HepG2 (cell line): ENCODE results near the gene SIGMAR1. TPM values are rescaled to one million over a fixed set of nuclear protein-coding genes. Genes with fewer than 3 reads are reported as not detected.

ENCODE experiments used
- ARID4A ChIP-seq: sonication (generic); formaldehyde crosslinking; IDR thresholded peaks from 2 replicates; pipeline ENCODE4 v1.5.0; 2020; ENCODE audit warnings: mild to moderate bottlenecking, missing genetic modification reagents, borderline replicate concordance
- BRD4 ChIP-seq: sonication (generic); formaldehyde crosslinking; IDR thresholded peaks from 2 replicates; pipeline ENCODE4 v1.4.0; 2020; ENCODE audit warnings: missing genetic modification reagents
- DNMT3B ChIP-seq: conservative IDR thresholded peaks from 2 replicates; pipeline ENCODE4 v1.6.1; 2016; ENCODE audit warnings: missing biosample characterization, control low read depth
- ETV6 ChIP-seq: sonication (generic); formaldehyde crosslinking; conservative IDR thresholded peaks from 2 replicates; pipeline ENCODE4 v1.4.0; 2020; ENCODE audit warnings: missing genetic modification reagents
- FOXO1 ChIP-seq: sonication (generic); formaldehyde crosslinking; IDR thresholded peaks from 2 replicates; pipeline ENCODE4 v1.4.0; 2020; ENCODE audit warnings: missing genetic modification reagents
- HCFC1 ChIP-seq: fragments of 150-350 bp; IDR thresholded peaks from 2 replicates; pipeline ENCODE4 v1.6.1; 2014; ENCODE audit warnings: low read depth, low read length
- HOXA3 ChIP-seq: sonication (generic); formaldehyde crosslinking; IDR thresholded peaks from 2 replicates; pipeline ENCODE4 v1.5.0; 2020; ENCODE audit warnings: missing genetic modification reagents
- JDP2 ChIP-seq: sonication (generic); formaldehyde crosslinking; IDR thresholded peaks from 2 replicates; pipeline ENCODE4 v1.8.1; 2022; ENCODE audit warnings: missing genetic modification reagents, borderline replicate concordance
- MTF1 ChIP-seq: sonication (generic); formaldehyde crosslinking; IDR thresholded peaks from 2 replicates; pipeline ENCODE4 v1.5.0; 2020; ENCODE audit warnings: missing genetic modification reagents
- RNF219 ChIP-seq: sonication (generic); formaldehyde crosslinking; IDR thresholded peaks from 2 replicates; pipeline ENCODE4 v1.5.0; 2020; ENCODE audit warnings: mild to moderate bottlenecking, missing genetic modification reagents
- TAF15 ChIP-seq: fragments of 200-400 bp; formaldehyde crosslinking; IDR thresholded peaks from one replicate; pipeline ENCODE4 v1.6.1; 2018; ENCODE audit warnings: mild to moderate bottlenecking, low read depth, low read length; ENCODE audit not compliant: poor library complexity, severe bottlenecking
- USF2 ChIP-seq, 2 experiments: sonication (generic) in 1 of 2; formaldehyde crosslinking in 1 of 2; IDR thresholded peaks; 2 replicates each; pipeline versions ENCODE4 v1.5.1 to v1.6.1; 2011 to 2020; ENCODE audit warnings: borderline replicate concordance in 1 of 2, low read depth in 1 of 2, low read length in 1 of 2, mild to moderate bottlenecking in 1 of 2, missing genetic modification reagents in 1 of 2, moderate library complexity in 1 of 2
- ZNF274 ChIP-seq: sonication (generic); formaldehyde crosslinking; IDR thresholded peaks from 2 replicates; pipeline ENCODE4 v1.5.1; 2020; ENCODE audit warnings: mild to moderate bottlenecking, missing genetic modification reagents
- ZNF343 ChIP-seq: sonication (generic); formaldehyde crosslinking; IDR thresholded peaks from 2 replicates; pipeline ENCODE4 v1.4.0; 2020; ENCODE audit warnings: mild to moderate bottlenecking, missing genetic modification reagents
- ZNF350 ChIP-seq: sonication (generic); formaldehyde crosslinking; IDR thresholded peaks from 2 replicates; pipeline ENCODE4 v1.4.0; 2020; ENCODE audit warnings: mild to moderate bottlenecking, low read depth, missing genetic modification reagents, borderline replicate concordance
- ZNF564 ChIP-seq: sonication (generic); formaldehyde crosslinking; IDR thresholded peaks from 2 replicates; pipeline ENCODE4 v1.8.1; 2023; ENCODE audit warnings: mild to moderate bottlenecking, missing genetic modification reagents
- polyA plus RNA-seq, 8 experiments: library from polyadenylated mRNA; depleted of rRNA in 3 of 8; stranded (reverse) in 7 of 8; unstranded in 1 of 8; fragments of >200 nt; fragmentation: Illumina TruSeq in 4 of 8; extraction: Trizol in 4 of 8; gene quantifications; 2 replicates each; pipeline versions ENCODE4 v1.2.1 to v1.2.3, GENCODE V29; 2011 to 2016; ENCODE audit warnings: low read depth in 4 of 8, missing spikeins in 1 of 8, mixed read lengths in 1 of 8; ENCODE audit not compliant: insufficient read depth in 1 of 8
- total RNA-seq, 5 experiments: library from RNA; depleted of rRNA; stranded (reverse); fragments of >200 nt; fragmentation: Illumina TruSeq; extraction: Trizol; gene quantifications; 2 replicates each; pipeline ENCODE4 v1.2.3, GENCODE V29; 2016; ENCODE audit warnings: low read depth in 1 of 5
- TF ChIP-seq, protein P1 (sequence below): sonication (generic); formaldehyde crosslinking; IDR thresholded peaks from 2 replicates; pipeline ENCODE4 v1.8.1; 2023; ENCODE audit warnings: mild to moderate bottlenecking, missing genetic modification reagents

SIGMAR1 gene
- total and polyA plus RNA-seq, 2 of the 13 experiments (the other 11 are each of a cell fraction or from before 2014, with no cell fraction given): 38.9 to 60.8 TPM

GRCh38 chr9:34620061-34620994 lies 17.3 kb downstream of the SIGMAR1 start, which contains the start of gene DCTN3 (continued):
- TF ChIP-seq RNF219 (CRISPR knock-in tag) (no peak), ZNF343 (CRISPR knock-in tag) (no peak), TAF15 (no peak), ZNF564 (CRISPR knock-in tag) (no peak), ZNF274 (CRISPR knock-in tag) (no peak), HOXA3 (peak; percentile 78), MTF1 (CRISPR knock-in tag) (no peak), ARID4A (CRISPR knock-in tag) (peak; percentile 87), HCFC1 (no peak; the same call in 1 of the 2 replicates), BRD4 (CRISPR knock-in tag) (0 out of 2 replicates have a peak, but pooled peaks have one; percentile 1), FOXO1 (CRISPR knock-in tag) (no peak), ZNF350 (CRISPR knock-in tag) (no peak), DNMT3B (no peak), JDP2 (no peak), ETV6 (CRISPR knock-in tag) (no peak), USF2 (IDR thresholded peaks at IDR 0.05; ENCODE audit: low read depth, low read length) (no peak), USF2 (CRISPR knock-in tag; IDR thresholded peaks at IDR 0.05; ENCODE audit: borderline replicate concordance) (no peak)
- TF ChIP-seq, protein P1, sequence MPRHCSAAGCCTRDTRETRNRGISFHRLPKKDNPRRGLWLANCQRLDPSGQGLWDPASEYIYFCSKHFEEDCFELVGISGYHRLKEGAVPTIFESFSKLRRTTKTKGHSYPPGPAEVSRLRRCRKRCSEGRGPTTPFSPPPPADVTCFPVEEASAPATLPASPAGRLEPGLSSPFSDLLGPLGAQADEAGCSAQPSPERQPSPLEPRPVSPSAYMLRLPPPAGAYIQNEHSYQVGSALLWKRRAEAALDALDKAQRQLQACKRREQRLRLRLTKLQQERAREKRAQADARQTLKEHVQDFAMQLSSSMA (CRISPR knock-in tag): no peak
